HG03520 (cell line): ENCODE results near the gene RPS6KA5.
"Not testable (repeated sequence)": the region's sequence is repeated elsewhere in the genome, so short reads cannot be mapped to it uniquely, and the experiment has no call there.

Experiments used
- ATAC-seq: cut with Tn5 transposase; IDR thresholded peaks from one replicate; pipeline ENCODE4 v1.9.1; 2021; ENCODE audit warnings: mild to moderate bottlenecking, moderate library complexity; ENCODE audit not compliant: unreplicated experiment

RPS6KA5 gene

DNA sequence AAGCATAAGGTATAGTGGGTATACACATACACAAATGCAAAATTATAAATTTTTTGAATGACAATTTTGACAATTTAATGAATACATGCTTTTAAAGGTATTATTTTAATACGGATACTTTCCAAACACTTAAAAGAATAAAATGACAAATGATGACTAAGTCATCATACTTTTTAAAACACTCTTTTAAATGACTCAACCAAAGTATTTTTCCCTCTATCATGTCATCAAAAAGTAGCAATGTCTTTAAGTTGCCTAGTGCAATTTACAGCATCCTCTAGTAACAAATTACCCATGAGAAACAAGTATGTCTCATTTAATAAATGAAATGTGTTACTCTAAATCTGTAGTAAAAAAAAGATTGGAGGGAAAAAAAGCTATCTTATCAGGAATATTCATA lies 73.3 kb downstream of the RPS6KA5 start:
- no peak for ATAC-seq

- ATAC-seq, result no peak
These were observed 73.9 kb downstream of the RPS6KA5 start for GRCh38 chr14:90986510-90986909.

- peak; percentile 77 for ATAC-seq
These were observed 74.7 kb downstream of the RPS6KA5 start for GRCh38 chr14:90985601-90986242.

DNA sequence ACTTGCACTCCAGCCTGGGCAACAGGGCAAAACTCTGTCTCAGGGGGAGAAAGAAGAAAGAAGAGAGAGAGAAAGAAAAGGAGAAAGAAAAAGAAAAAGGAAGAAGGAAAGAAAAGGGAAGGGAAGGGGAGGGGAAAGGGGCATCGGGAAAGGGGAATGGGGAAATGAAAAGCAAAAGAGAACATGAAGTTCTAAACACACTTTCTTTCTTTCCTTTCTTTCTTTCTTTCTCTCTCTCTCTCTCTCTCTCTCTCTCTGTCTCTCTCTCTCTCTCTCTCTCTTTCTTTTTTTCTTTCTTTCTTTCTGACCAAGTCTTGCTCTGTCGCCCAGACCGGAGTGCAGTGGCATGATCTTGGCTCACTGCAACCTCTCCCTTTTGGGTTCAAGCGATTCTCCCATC lies 76.9 kb downstream of the RPS6KA5 start:
- ATAC-seq, result no peak

GRCh38 chr14:90981636-90982035 lies 78.8 kb downstream of the RPS6KA5 start:
- no peak for ATAC-seq

- ATAC-seq, result not testable (repeated sequence)
These were observed 79.8 kb downstream of the RPS6KA5 start for GRCh38 chr14:90980636-90981035.

DNA sequence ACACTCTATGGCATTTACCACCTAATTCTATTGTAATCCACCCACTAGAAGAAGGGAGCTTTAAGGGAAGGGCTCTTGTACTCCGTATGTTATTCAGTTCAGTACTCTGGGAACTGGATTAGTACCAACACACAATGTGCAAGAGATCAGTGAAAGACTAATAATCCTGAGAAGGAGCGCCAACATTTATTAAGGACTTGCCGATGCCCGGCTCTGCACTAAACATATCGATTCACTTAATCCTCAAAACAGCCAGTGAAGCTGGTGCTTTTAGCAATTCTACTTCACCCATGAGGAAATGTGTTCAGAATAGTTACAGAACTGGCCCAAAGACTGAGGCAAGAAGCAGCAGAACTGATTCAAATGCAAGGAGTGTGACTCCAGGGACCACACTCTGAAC lies 80.9 kb downstream of the RPS6KA5 start:
- ATAC-seq, result no peak

DNA sequence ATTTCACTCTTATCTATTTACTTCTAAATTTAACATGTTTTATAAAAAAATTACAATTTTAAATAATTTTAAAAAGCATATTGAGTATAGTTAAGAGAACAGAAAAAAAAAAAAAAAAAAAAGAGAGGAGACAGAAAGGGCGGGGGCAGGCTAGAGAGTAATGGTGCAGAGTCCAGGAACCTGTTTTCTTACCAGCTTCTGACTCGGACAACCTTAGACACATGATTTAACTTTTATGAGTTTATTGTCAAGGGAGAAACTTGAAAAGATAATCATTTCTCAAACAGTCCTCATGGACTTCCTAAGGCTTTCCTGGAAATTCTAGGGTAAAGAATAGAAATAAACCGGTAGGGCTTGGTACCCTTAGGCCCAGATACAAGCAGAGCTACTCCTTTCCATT lies 84.3 kb downstream of the RPS6KA5 start:
- ATAC-seq, result no peak

- ATAC-seq, result no peak
These were observed 88.8 kb downstream of the RPS6KA5 start for GRCh38 chr14:90971687-90972086.

GRCh38 chr14:90970167-90970600 lies 90.3 kb downstream of the RPS6KA5 start:
- peak; percentile 62 for ATAC-seq

- no peak for ATAC-seq
These were observed 90.8 kb downstream of the RPS6KA5 start for GRCh38 chr14:90969531-90970166.

GRCh38 chr14:90968025-90968424 lies 92.4 kb downstream of the RPS6KA5 start:
- ATAC-seq, result no peak

GRCh38 chr14:90966493-90966892 lies 93.9 kb downstream of the RPS6KA5 start:
- no peak for ATAC-seq

- ATAC-seq, result no peak
These were observed 94.7 kb downstream of the RPS6KA5 start for GRCh38 chr14:90965765-90966164.

DNA sequence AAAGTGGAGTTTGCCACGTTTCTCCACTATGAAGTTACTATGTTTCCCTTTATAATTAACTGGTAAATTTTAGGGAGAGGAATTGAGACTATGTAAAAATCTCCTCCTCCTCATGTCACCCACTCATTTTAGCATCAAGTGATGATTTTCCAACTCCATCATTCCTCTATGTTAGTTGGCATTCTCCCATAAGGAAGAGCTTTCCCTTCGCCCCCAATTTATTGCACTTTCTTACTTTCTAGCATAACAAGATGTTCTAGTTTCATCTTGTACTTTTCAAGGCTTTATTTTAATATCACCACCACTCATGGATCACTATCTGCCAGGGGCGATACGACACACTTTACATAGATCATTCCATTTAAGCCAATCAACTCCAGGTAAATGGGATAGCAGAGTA lies 97.1 kb downstream of the RPS6KA5 start:
- ATAC-seq, result no peak

DNA sequence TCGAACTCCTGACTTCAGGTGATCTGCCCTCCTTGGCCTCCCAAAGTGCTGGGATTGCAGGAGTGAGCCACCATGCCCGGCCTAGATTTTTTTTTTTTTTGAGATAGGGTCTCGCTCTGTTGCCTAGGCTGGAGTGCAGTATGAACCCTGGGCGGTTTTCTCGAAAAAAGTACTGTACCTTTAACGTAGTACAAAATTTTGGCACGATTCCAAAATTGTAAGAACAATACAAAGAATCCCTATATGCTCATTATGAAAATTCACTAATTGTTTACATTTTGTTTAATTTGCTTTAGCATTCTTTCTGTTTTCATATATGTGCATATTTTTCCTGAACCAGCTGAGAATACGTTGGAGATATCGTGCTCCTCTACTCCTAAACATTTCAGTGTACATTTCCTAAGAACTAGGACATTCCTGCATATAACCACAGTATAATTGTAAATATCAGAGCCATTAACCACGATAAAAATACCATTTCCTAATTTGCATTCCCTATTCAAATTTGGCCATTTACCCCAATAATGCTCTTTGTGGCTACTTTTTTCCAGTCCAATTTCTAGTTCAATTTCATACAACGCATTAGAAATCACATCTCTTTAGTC lies 97.8 kb downstream of the RPS6KA5 start:
- ATAC-seq, result no peak

- no peak for ATAC-seq
These were observed 99.6 kb downstream of the RPS6KA5 start for GRCh38 chr14:90960818-90961217.

- ATAC-seq, result no peak
These were observed 101.1 kb downstream of the RPS6KA5 start for GRCh38 chr14:90959344-90959743.

DNA sequence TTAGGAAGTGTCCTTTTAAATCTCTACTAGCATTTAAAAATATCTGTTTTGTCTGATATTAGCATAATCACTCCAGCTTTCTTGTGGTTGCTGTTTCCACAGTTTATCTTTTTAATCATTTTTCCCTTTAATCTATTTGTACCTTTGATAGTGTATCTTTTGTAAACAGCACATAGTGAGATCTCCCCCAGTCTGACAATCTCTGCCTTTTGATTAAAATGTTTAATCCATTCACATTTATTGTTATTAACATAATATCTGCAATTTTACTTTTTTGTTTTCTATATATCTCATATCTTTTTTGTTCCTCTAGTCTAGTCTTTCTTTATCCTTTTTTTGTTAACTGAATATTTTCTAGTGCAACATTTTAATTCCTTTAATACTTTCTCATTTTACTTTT lies 104.2 kb downstream of the RPS6KA5 start:
- no peak for ATAC-seq

DNA sequence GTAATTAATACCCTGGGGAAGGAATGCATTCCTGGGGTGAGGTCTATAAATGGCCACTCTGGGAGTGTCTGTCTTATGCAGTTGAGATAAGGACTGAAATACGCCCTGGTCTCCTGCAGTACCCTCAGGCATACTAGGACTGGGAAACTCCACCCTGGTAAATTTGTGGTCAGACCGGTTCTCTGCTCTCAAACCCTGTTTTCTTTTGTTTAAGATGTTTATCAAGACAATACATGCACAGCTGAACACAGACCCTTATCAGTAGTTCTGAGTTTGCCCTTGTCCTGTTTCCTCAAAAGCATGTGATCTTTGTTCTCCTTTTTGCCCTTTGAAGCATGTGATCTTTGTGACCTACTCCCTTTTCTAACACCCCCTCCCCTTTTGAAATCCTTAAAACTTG lies 106.8 kb downstream of the RPS6KA5 start:
- not testable (repeated sequence) for ATAC-seq

- ATAC-seq, result no peak
These were observed 117.1 kb downstream of the RPS6KA5 start for GRCh38 chr14:90943367-90943766.

DNA sequence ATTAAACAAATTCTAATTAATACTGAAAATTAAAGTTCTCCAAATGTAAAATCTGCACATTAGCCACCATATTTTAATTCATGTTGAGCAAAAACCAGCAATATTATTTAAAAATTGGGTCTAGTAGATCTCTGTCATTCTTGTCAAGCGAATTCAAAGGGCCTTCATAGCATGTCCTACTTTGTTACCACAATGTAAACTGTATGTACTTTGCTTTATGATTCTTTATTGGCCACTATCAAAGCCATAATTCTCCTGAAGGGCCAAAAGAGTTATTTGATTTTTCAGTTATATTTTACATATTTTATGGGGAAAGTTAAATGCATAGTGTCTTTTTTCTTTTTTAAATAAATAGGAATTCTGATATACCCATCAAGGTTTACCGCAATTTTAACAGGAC lies 117.9 kb downstream of the RPS6KA5 start:
- ATAC-seq, result no peak
